OCI-LY1 (cell line): ENCODE data around the gene ULK4.

Source experiments
- H2AFZ ChIP-seq: fragments of 200-600 bp; sonication (generic), shearing (Covaris generic); 2 replicates; pipeline ENCODE4 v1.6.0; 2014; ENCODE audit warnings: antibody characterized with exemption, mild to moderate bottlenecking, low read length
- H3F3A ChIP-seq: fragments of 200-600 bp; sonication (generic), shearing (Covaris generic); 2 replicates; pipeline ENCODE4 v1.6.0; 2014; ENCODE audit warnings: mild to moderate bottlenecking, antibody characterized with exemption, low read length, moderate library complexity; ENCODE audit not compliant: insufficient read depth
- H3K27ac ChIP-seq: fragments of 200-600 bp; sonication (generic); 2 replicates; pipeline ENCODE4 v1.5.1; 2014; ENCODE audit warnings: low read length, mixed run types, mild to moderate bottlenecking, low read depth; ENCODE audit not compliant: poor library complexity, severe bottlenecking
- H3K27me3 ChIP-seq: fragments of 200-600 bp; sonication (generic); 2 replicates; pipeline ENCODE4 v1.6.0; 2014; ENCODE audit warnings: antibody characterized with exemption, mild to moderate bottlenecking, low read length, moderate library complexity; ENCODE audit not compliant: insufficient read depth
- H3K36me3 ChIP-seq: fragments of 200-600 bp; sonication (generic); 2 replicates; pipeline ENCODE4 v1.6.1; 2014; ENCODE audit warnings: mild to moderate bottlenecking, antibody characterized with exemption, low read length, moderate library complexity, mixed read lengths; ENCODE audit not compliant: insufficient read depth
- H3K4me1 ChIP-seq: fragments of 200-600 bp; sonication (generic); 2 replicates; pipeline ENCODE4 v1.5.1; 2014; ENCODE audit warnings: mild to moderate bottlenecking, low read length, moderate library complexity; ENCODE audit not compliant: insufficient read depth, severe bottlenecking
- H3K4me2 ChIP-seq: fragments of 200-600 bp; sonication (generic), shearing (Covaris generic); 2 replicates; pipeline ENCODE4 v1.6.1; 2014; ENCODE audit warnings: low read length
- H3K4me3 ChIP-seq: fragments of 200-600 bp; sonication (generic); 2 replicates; pipeline ENCODE4 v1.5.1; 2014; ENCODE audit warnings: low read length, low read depth, mild to moderate bottlenecking, mixed read lengths; ENCODE audit not compliant: poor library complexity, severe bottlenecking
- H3K79me2 ChIP-seq: fragments of 200-600 bp; shearing (Covaris generic); 2 replicates; pipeline ENCODE4 v1.6.1; 2016; ENCODE audit warnings: mixed run types, low read length, mixed read lengths; ENCODE audit not compliant: insufficient read depth
- H3K9ac ChIP-seq: fragments of 200-600 bp; sonication (generic), shearing (Covaris generic); 2 replicates; pipeline ENCODE4 v1.6.1; 2014; ENCODE audit warnings: mild to moderate bottlenecking, low read length, mixed read lengths
- H3K9me2 ChIP-seq: fragments of 200-600 bp; sonication (generic), shearing (Covaris generic); 2 replicates; pipeline ENCODE4 v1.6.1; 2014; ENCODE audit warnings: low read depth, mild to moderate bottlenecking, low read length, mixed read lengths
- H3K9me3 ChIP-seq: fragments of 200-600 bp; shearing (Covaris generic); 2 replicates; pipeline ENCODE4 v1.6.1; 2014; ENCODE audit warnings: low read length, mixed read lengths
- H4K20me1 ChIP-seq: fragments of 200-600 bp; sonication (generic), shearing (Covaris generic); 2 replicates; pipeline ENCODE4 v1.6.0; 2016; ENCODE audit warnings: mild to moderate bottlenecking, low read length; ENCODE audit not compliant: insufficient read depth
- EZH2 ChIP-seq: fragments of 200-600 bp; sonication (generic), shearing (Covaris generic); IDR thresholded peaks from 2 replicates; pipeline ENCODE4 v1.8.0; 2017; ENCODE audit warnings: borderline replicate concordance, mixed run types, mild to moderate bottlenecking, antibody characterized with exemption, low read length, moderate library complexity, mixed read lengths
- TF ChIP-seq, protein P1 (sequence below): fragments of 200-600 bp; sonication (generic), shearing (Covaris generic); IDR thresholded peaks from 2 replicates; pipeline ENCODE4 v1.5.1; 2017; ENCODE audit warnings: mild to moderate bottlenecking, antibody characterized with exemption, low read length, moderate library complexity, mixed read lengths

The ULK4 gene

DNA sequence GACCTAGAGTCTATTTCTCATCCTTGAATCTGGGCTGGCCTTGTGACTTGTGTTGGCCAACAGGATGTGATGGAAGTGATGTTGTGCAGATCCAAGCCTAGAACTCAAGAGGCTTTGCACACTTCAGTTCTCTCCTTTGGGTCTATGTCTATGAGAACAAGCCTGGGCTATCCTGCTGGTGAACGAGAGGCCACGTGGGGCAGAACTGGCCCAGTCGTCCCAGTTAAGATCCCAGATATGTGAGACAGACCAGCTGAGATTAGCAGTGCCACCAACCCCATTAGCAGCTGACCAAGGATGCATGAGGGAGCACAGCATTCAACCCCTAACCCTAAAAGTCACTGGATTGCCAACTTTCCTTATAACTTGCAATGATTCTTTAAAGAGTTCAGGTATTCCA is 662.9 kb downstream of the ULK4 start:
- TF ChIP-seq, protein P1, sequence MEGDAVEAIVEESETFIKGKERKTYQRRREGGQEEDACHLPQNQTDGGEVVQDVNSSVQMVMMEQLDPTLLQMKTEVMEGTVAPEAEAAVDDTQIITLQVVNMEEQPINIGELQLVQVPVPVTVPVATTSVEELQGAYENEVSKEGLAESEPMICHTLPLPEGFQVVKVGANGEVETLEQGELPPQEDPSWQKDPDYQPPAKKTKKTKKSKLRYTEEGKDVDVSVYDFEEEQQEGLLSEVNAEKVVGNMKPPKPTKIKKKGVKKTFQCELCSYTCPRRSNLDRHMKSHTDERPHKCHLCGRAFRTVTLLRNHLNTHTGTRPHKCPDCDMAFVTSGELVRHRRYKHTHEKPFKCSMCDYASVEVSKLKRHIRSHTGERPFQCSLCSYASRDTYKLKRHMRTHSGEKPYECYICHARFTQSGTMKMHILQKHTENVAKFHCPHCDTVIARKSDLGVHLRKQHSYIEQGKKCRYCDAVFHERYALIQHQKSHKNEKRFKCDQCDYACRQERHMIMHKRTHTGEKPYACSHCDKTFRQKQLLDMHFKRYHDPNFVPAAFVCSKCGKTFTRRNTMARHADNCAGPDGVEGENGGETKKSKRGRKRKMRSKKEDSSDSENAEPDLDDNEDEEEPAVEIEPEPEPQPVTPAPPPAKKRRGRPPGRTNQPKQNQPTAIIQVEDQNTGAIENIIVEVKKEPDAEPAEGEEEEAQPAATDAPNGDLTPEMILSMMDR = no peak
- no peak for TF ChIP-seq EZH2
- Histone ChIP-seq H4K20me1 (no peaks in the 10 kb centered on the region), H3K27ac (no peak overlapping the region), H3K27me3 (no peaks in the 10 kb centered on the region), H3F3A (no peaks in the 10 kb centered on the region), H3K9me2 (no peaks in the 10 kb centered on the region), H3K4me1 (no peaks in the 10 kb centered on the region), H3K4me2 (no peak overlapping the region), H3K4me3 (no peak overlapping the region), H3K36me3 (no peaks in the 10 kb centered on the region), H3K9me3 (no peaks in the 10 kb centered on the region), H3K9ac (no peak overlapping the region), H2AFZ (no peak overlapping the region), H3K79me2 (no peaks in the 10 kb centered on the region)

- Histone ChIP-seq H3K9ac (no peak overlapping the region), H3K36me3 (no peaks in the 10 kb centered on the region), H3K27ac (no peak overlapping the region), H3K9me2 (no peaks in the 10 kb centered on the region), H4K20me1 (no peaks in the 10 kb centered on the region), H2AFZ (no peak overlapping the region), H3K4me2 (no peak overlapping the region), H3K4me1 (no peaks in the 10 kb centered on the region), H3K9me3 (no peaks in the 10 kb centered on the region), H3K4me3 (no peak overlapping the region), H3K79me2 (no peaks in the 10 kb centered on the region), H3F3A (no peaks in the 10 kb centered on the region), H3K27me3 (no peaks in the 10 kb centered on the region)
- TF ChIP-seq, protein P1 = no peak
- no peak for TF ChIP-seq EZH2
Observed at GRCh38 chr3:41297750-41298149, 664.2 kb downstream of the ULK4 start.

GRCh38 chr3:41296556-41296955 is 665.3 kb downstream of the ULK4 start:
- no peaks in the 10 kb centered on the region for H3K9me2 ChIP-seq
- no peak overlapping the region for H3K4me2 ChIP-seq
- no peaks in the 10 kb centered on the region for H4K20me1 ChIP-seq

More at GRCh38 chr3:41296556-41296955, 665.3 kb downstream of the ULK4 start:
- Histone ChIP-seq H3K27ac (no peak overlapping the region), H3K27me3 (no peaks in the 10 kb centered on the region), H3K36me3 (no peaks in the 10 kb centered on the region), H3K9ac (no peak overlapping the region), H3F3A (no peaks in the 10 kb centered on the region), H3K9me3 (no peaks in the 10 kb centered on the region), H3K79me2 (no peaks in the 10 kb centered on the region), H3K4me1 (no peaks in the 10 kb centered on the region), H2AFZ (no peak overlapping the region), H3K4me3 (no peak overlapping the region)
- TF ChIP-seq, protein P1 = no peak
- no peak for TF ChIP-seq EZH2
